Keratinocyte (primary cell): ENCODE measurements around the gene CFAP61. TPM values are rescaled to one million over a fixed set of nuclear protein-coding genes. Genes with fewer than 3 reads are reported as not detected.
A peak's percentile ranks its signal among the peaks of the same experiment; 100 is the strongest.

Experiments used
- DNase-seq: peaks from one replicate; pipeline ENCODE4 v3.0.0-alpha.2; 2011; ENCODE audit warnings: low read depth, missing footprints, low spot score
- FAIRE-seq: peaks from 2 replicates; lab custom pipeline; 2011; peaks lifted over from hg19 to GRCh38; lab: Jason Lieb, UNC
- H2AFZ ChIP-seq: 2 replicates; pipeline ENCODE4 v1.6.0; 2012; ENCODE audit warnings: low read length, control low read depth, inconsistent platforms; ENCODE audit not compliant: control insufficient read depth
- H3K27ac ChIP-seq: 2 replicates; pipeline ENCODE4 v1.5.1; 2011; ENCODE audit warnings: low read length; ENCODE audit not compliant: control insufficient read depth, insufficient read depth
- H3K27me3 ChIP-seq: 3 replicates; pipeline ENCODE4 v1.6.0; 2011; ENCODE audit warnings: low read length; ENCODE audit not compliant: control insufficient read depth, insufficient read depth; ENCODE audit errors: extremely low read depth
- H3K36me3 ChIP-seq, 2 experiments: 2 replicates in 1 of 2; 3 replicates in 1 of 2; pipeline ENCODE4 v1.5.1; 2011; ENCODE audit warnings: low read length in 2 of 2, mild to moderate bottlenecking in 1 of 2; ENCODE audit not compliant: control insufficient read depth in 2 of 2, insufficient read depth in 2 of 2; ENCODE audit errors: extremely low read depth in 1 of 2
- H3K4me1 ChIP-seq: 3 replicates; pipeline ENCODE4 v1.5.1; 2011; ENCODE audit warnings: low read length; ENCODE audit not compliant: control insufficient read depth, insufficient read depth; ENCODE audit errors: extremely low read depth
- H3K4me2 ChIP-seq: 3 replicates; pipeline ENCODE4 v1.6.0; 2011; ENCODE audit warnings: low read depth, low read length; ENCODE audit not compliant: control insufficient read depth, insufficient read depth; ENCODE audit errors: extremely low read depth
- H3K4me3 ChIP-seq, 3 experiments: fragments of 200-600 bp in 1 of 3; sonication (generic) in 1 of 3; 2 replicates in 2 of 3; 3 replicates in 1 of 3; pipeline ENCODE4 v1.5.1; 2011 to 2016; ENCODE audit warnings: low read length in 3 of 3, mild to moderate bottlenecking in 3 of 3, control low read depth in 2 of 3, inconsistent platforms in 1 of 3, low read depth in 1 of 3, mixed read lengths in 1 of 3, mixed run types in 1 of 3, moderate library complexity in 1 of 3; ENCODE audit not compliant: control insufficient read depth in 2 of 3, insufficient read depth in 2 of 3; ENCODE audit errors: extremely low read depth in 1 of 3
- H3K79me2 ChIP-seq: 2 replicates; pipeline ENCODE4 v1.6.0; 2012; ENCODE audit warnings: low read length; ENCODE audit not compliant: control insufficient read depth, insufficient read depth
- H3K9ac ChIP-seq: 3 replicates; pipeline ENCODE4 v1.6.0; 2011; ENCODE audit warnings: low read length; ENCODE audit not compliant: control insufficient read depth, insufficient read depth; ENCODE audit errors: extremely low read depth
- H3K9me1 ChIP-seq: 3 replicates; pipeline ENCODE4 v1.6.0; 2011; ENCODE audit warnings: low read length; ENCODE audit not compliant: control insufficient read depth, insufficient read depth; ENCODE audit errors: extremely low read depth
- H3K9me3 ChIP-seq: 2 replicates; pipeline ENCODE4 v1.5.1; 2012; ENCODE audit warnings: low read depth, low read length; ENCODE audit not compliant: control insufficient read depth
- H4K20me1 ChIP-seq: 3 replicates; pipeline ENCODE4 v1.6.0; 2011; ENCODE audit warnings: low read length; ENCODE audit not compliant: control insufficient read depth, insufficient read depth; ENCODE audit errors: extremely low read depth
- EZH2 ChIP-seq: IDR thresholded peaks from one replicate; pipeline ENCODE4 v1.6.1; 2012; ENCODE audit warnings: inconsistent platforms, mild to moderate bottlenecking, low read length, moderate library complexity
- dilution Hi-C: fragments of 300-500 bp; cut with MboI; formaldehyde crosslinking; loops from one replicate; pipeline ENCODE4 v1.7.0; 2020; ENCODE audit warnings: low sequenced_read_pairs; ENCODE audit not compliant: extremely low pct_ligation_motif_present
- polyA plus RNA-seq, 5 experiments: library from polyadenylated mRNA; depleted of rRNA in 3 of 5; stranded (reverse) in 3 of 5; stranded (forward) in 1 of 5; unstranded in 1 of 5; fragments of >200 nt; gene quantifications; 1 replicate in 1 of 5; 2 replicates in 3 of 5; 3 replicates in 1 of 5; pipeline versions ENCODE4 v1.2.1 to v1.2.3, GENCODE V29; 2011 to 2012; ENCODE audit warnings: missing spikeins in 2 of 5, low read depth in 1 of 5, low replicate concordance in 1 of 5
- TF ChIP-seq, protein P1 (sequence below), 3 experiments: IDR thresholded peaks in 1 of 3; conservative IDR thresholded peaks in 1 of 3; optimal IDR thresholded peaks in 1 of 3; 2 replicates in 2 of 3; 3 replicates in 1 of 3; pipeline versions ENCODE3 to v1.5.1; 2011; ENCODE audit warnings: low read length in 3 of 3, mild to moderate bottlenecking in 3 of 3, moderate library complexity in 2 of 3, control low read depth in 1 of 3, inconsistent platforms in 1 of 3; ENCODE audit not compliant: insufficient read depth in 2 of 3; ENCODE audit errors: extremely low read depth in 1 of 3

Gene CFAP61
- polyA plus RNA-seq, 1 donor (not counting 4 experiments of a cell fraction or from before 2014, with no cell fraction given): 0.25 TPM

DNA sequence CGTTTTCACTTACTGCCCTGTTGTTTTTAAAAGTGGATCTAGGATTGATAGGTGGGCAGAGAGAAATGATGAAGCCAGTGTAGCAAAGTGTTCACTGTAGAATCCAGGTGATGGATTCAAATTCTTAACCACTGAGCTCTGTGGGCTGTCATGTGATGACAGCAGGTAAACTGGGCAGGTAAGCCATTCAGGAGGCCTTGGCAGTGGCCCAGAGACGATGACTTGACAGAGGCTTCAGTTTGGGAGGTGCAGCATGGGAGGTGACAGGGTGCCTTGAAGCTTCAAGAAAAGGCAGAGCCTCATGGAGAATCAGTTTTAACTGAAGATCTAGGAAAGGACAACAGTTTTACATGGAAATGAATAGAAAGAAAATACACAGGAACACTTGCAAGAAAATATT is 33.2 kb upstream of the CFAP61 start:
- no peaks in the 10 kb centered on the region for H3K27me3 ChIP-seq
- H3K36me3 ChIP-seq: peaks cover 8 to 32% of the 10 kb centered on the region in 2 experiments
- peak; percentile 54 for DNase-seq
- dilution Hi-C loops: no loop called here
- H3K79me2 ChIP-seq: peaks cover 70% of the 10 kb centered on the region
- no peaks in the 10 kb centered on the region for H4K20me1 ChIP-seq
- peaks cover 19% of the 10 kb centered on the region for H3K4me1 ChIP-seq
- FAIRE-seq: peak; percentile 81
- no peak overlapping the region for H2AFZ ChIP-seq
- H3K4me2 ChIP-seq: peak overlapping the region; percentile 92
- peak overlapping the region in 2 of 3 experiments; percentile 92 to 96 for H3K4me3 ChIP-seq
- peaks cover 2% of the 10 kb centered on the region for H3K9me1 ChIP-seq
- TF ChIP-seq EZH2: no peak
- TF ChIP-seq, protein P1, sequence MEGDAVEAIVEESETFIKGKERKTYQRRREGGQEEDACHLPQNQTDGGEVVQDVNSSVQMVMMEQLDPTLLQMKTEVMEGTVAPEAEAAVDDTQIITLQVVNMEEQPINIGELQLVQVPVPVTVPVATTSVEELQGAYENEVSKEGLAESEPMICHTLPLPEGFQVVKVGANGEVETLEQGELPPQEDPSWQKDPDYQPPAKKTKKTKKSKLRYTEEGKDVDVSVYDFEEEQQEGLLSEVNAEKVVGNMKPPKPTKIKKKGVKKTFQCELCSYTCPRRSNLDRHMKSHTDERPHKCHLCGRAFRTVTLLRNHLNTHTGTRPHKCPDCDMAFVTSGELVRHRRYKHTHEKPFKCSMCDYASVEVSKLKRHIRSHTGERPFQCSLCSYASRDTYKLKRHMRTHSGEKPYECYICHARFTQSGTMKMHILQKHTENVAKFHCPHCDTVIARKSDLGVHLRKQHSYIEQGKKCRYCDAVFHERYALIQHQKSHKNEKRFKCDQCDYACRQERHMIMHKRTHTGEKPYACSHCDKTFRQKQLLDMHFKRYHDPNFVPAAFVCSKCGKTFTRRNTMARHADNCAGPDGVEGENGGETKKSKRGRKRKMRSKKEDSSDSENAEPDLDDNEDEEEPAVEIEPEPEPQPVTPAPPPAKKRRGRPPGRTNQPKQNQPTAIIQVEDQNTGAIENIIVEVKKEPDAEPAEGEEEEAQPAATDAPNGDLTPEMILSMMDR (optimal IDR thresholded peaks at IDR 0.05 in 1 of 3, IDR thresholded peaks at IDR 0.05 in 1 of 3, conservative IDR thresholded peaks at IDR 0.05 in 1 of 3; ENCODE audit: extremely low read depth in 1 of 3, insufficient read depth in 2 of 3, low read length in 3 of 3): no peak
- H3K9me3 ChIP-seq: no peaks in the 10 kb centered on the region
- H3K27ac ChIP-seq: peak overlapping the region; percentile 85
- H3K9ac ChIP-seq: peak overlapping the region; percentile 95

DNA sequence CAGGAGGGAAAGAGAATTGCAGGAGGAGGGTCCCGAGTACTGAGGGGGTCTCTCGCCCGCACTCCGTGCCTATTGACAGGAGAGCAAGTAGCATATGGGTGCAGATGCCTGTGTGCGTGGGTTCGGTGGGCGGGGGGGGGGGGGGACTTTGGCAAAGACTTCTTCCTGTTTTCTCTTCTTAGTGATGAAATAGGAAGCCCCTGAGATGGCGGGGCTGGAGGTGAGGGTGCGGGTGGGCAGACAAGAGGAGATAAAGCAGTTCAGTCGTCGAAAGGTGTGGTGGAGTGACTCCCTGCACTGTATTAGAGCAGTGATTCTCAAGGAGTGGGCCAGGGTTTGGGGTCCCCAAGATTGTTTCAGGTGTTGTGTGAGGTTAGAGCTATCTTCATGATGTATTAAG is 31.4 kb upstream of the CFAP61 start:
- Histone ChIP-seq H3K27me3 (no peaks in the 10 kb centered on the region), H3K9me1 (peaks cover 2% of the 10 kb centered on the region), H2AFZ (no peak overlapping the region), H3K36me3 (peaks cover 8 to 32% of the 10 kb centered on the region in 2 experiments), H3K4me3 (no peak overlapping the region), H3K4me2 (no peak overlapping the region), H3K9me3 (no peaks in the 10 kb centered on the region), H3K27ac (no peak overlapping the region), H4K20me1 (no peaks in the 10 kb centered on the region), H3K79me2 (peaks cover 88% of the 10 kb centered on the region), H3K4me1 (peaks cover 19% of the 10 kb centered on the region), H3K9ac (no peak overlapping the region)
- TF ChIP-seq, protein P1 (optimal IDR thresholded peaks at IDR 0.05 in 1 of 3, IDR thresholded peaks at IDR 0.05 in 1 of 3, conservative IDR thresholded peaks at IDR 0.05 in 1 of 3; ENCODE audit: extremely low read depth in 1 of 3, insufficient read depth in 2 of 3, low read length in 3 of 3): no peak
- TF ChIP-seq EZH2: no peak
- DNase-seq (no peak), FAIRE-seq (no peak)
- dilution Hi-C loops: no loop called here
